Suprapubic skin (tissue), 4 donors: Measurements from ENCODE around the gene SLC25A4. TPM values are rescaled to one million over a fixed set of nuclear protein-coding genes. Genes with fewer than 3 reads are reported as not detected.
"Not testable (repeated sequence)": the region's sequence is repeated elsewhere in the genome, so short reads cannot be mapped to it uniquely, and the experiment has no call there.

Experiments
- DNase-seq, 2 donors: peaks; one replicate each; pipeline ENCODE4 v3.0.0-alpha.2; 2019; ENCODE audit warnings: low spot score in 2 of 2
- H3K27ac ChIP-seq: fragments of 200-600 bp; sonication (generic); one replicate; pipeline ENCODE4 v1.5.1; 2019
- H3K27me3 ChIP-seq: fragments of 200-600 bp; sonication (generic); one replicate; pipeline ENCODE4 v1.5.1; 2019
- H3K36me3 ChIP-seq: fragments of 200-600 bp; sonication (generic); one replicate; pipeline ENCODE4 v1.5.1; 2019
- H3K4me1 ChIP-seq: fragments of 200-600 bp; sonication (generic); one replicate; pipeline ENCODE4 v1.5.1; 2019
- H3K4me3 ChIP-seq: fragments of 200-600 bp; sonication (generic); one replicate; pipeline ENCODE4 v1.5.1; 2019; ENCODE audit warnings: mild to moderate bottlenecking
- H3K9me3 ChIP-seq: fragments of 200-600 bp; sonication (generic); one replicate; pipeline ENCODE4 v1.5.1; 2019
- EP300 ChIP-seq: sonication (generic); formaldehyde crosslinking; IDR thresholded peaks from one replicate; pipeline ENCODE4 v1.6.1; 2017; ENCODE audit warnings: antibody characterized with exemption
- POLR2A ChIP-seq, 2 donors: fragments of 450-650 bp; IDR thresholded peaks; one replicate each; pipeline ENCODE4 v1.6.1; 2017; ENCODE audit warnings: antibody characterized with exemption in 2 of 2, mild to moderate bottlenecking in 2 of 2, moderate library complexity in 2 of 2
- POLR2AphosphoS5 ChIP-seq, 3 donors: sonication (generic); formaldehyde crosslinking; IDR thresholded peaks; one replicate each; pipeline ENCODE4 v1.6.1; 2017; ENCODE audit warnings: antibody characterized with exemption in 3 of 3
- WGBS: methylation state at CpG from one replicate; pipeline ENCODE4 v1.1.5; 2018; 5-methylcytosine and 5-hydroxymethylcytosine counted together
- total RNA-seq, 4 donors: library from RNA; depleted of rRNA; stranded (reverse); fragments of >200 nt; gene quantifications; one replicate each; pipeline ENCODE4 v1.1.0, GENCODE V29; 2016
- TF ChIP-seq, protein P1 (sequence below), 2 donors: fragments of 200-600 bp in 1 of 2; fragments of 450-650 bp in 1 of 2; sonication (generic) in 1 of 2; IDR thresholded peaks; one replicate each; pipeline ENCODE4 v1.5.1; 2016 to 2019; ENCODE audit warnings: antibody characterized with exemption in 2 of 2, mild to moderate bottlenecking in 1 of 2, moderate library complexity in 1 of 2

Gene SLC25A4
- total RNA-seq, 4 donors from 2014 or later = 13.8 to 20.3 (median 16.2) TPM

GRCh38 chr4:185192059-185192458 lies 49.0 kb downstream of the SLC25A4 start:
- Histone ChIP-seq H3K4me1 (no peaks in the 10 kb centered on the region), H3K27me3 (no peaks in the 10 kb centered on the region), H3K4me3 (no peak overlapping the region), H3K27ac (no peak overlapping the region), H3K36me3 (peaks cover 13% of the 10 kb centered on the region), H3K9me3 (no peaks in the 10 kb centered on the region)
- WGBS = 83% methylated on average over 1 of the region's 1 CpG
- no peak for TF ChIP-seq POLR2A (IDR thresholded peaks at IDR 0.05)
- TF ChIP-seq POLR2AphosphoS5 (IDR thresholded peaks at IDR 0.05) = no peak
- TF ChIP-seq, protein P1, sequence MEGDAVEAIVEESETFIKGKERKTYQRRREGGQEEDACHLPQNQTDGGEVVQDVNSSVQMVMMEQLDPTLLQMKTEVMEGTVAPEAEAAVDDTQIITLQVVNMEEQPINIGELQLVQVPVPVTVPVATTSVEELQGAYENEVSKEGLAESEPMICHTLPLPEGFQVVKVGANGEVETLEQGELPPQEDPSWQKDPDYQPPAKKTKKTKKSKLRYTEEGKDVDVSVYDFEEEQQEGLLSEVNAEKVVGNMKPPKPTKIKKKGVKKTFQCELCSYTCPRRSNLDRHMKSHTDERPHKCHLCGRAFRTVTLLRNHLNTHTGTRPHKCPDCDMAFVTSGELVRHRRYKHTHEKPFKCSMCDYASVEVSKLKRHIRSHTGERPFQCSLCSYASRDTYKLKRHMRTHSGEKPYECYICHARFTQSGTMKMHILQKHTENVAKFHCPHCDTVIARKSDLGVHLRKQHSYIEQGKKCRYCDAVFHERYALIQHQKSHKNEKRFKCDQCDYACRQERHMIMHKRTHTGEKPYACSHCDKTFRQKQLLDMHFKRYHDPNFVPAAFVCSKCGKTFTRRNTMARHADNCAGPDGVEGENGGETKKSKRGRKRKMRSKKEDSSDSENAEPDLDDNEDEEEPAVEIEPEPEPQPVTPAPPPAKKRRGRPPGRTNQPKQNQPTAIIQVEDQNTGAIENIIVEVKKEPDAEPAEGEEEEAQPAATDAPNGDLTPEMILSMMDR (IDR thresholded peaks at IDR 0.05) = no peak
- TF ChIP-seq EP300 = no peak
- no peak for DNase-seq

GRCh38 chr4:185194924-185195888 lies 52.1 kb downstream of the SLC25A4 start:
- no peak for DNase-seq
- Histone ChIP-seq H3K9me3 (no peaks in the 10 kb centered on the region), H3K27ac (no peak overlapping the region), H3K4me1 (no peaks in the 10 kb centered on the region), H3K4me3 (no peak overlapping the region), H3K36me3 (peaks cover 6% of the 10 kb centered on the region), H3K27me3 (no peaks in the 10 kb centered on the region)
- TF ChIP-seq POLR2AphosphoS5 (IDR thresholded peaks at IDR 0.05) (no peak), EP300 (no peak), POLR2A (IDR thresholded peaks at IDR 0.05) (no peak)
- TF ChIP-seq, protein P1 (IDR thresholded peaks at IDR 0.05) = no peak
- 74% methylated on average over 9 of the region's 9 CpGs for WGBS

GRCh38 chr4:185196437-185196836 lies 53.4 kb downstream of the SLC25A4 start:
- no peaks in the 10 kb centered on the region for H3K9me3 ChIP-seq
- H3K27me3 ChIP-seq = no peaks in the 10 kb centered on the region
- TF ChIP-seq POLR2A (IDR thresholded peaks at IDR 0.05) (no peak), POLR2AphosphoS5 (IDR thresholded peaks at IDR 0.05) (no peak), EP300 (no peak)
- TF ChIP-seq, protein P1 (IDR thresholded peaks at IDR 0.05) = no peak
- WGBS = 90% methylated on average over 2 of the region's 2 CpGs
- DNase-seq = no peak
- H3K27ac ChIP-seq = no peak overlapping the region
- H3K36me3 ChIP-seq = no peaks in the 10 kb centered on the region
- H3K4me3 ChIP-seq = no peak overlapping the region
- no peaks in the 10 kb centered on the region for H3K4me1 ChIP-seq

- H3K4me3 ChIP-seq, H3K9me3 ChIP-seq, H3K36me3 ChIP-seq, H3K27ac ChIP-seq, DNase-seq, H3K27me3 ChIP-seq: not testable (repeated sequence)
- peaks cover 10% of the 10 kb centered on the region for H3K4me1 ChIP-seq
- WGBS = 99% methylated on average over 4 of the region's 4 CpGs
Observed at GRCh38 chr4:185198189-185198588, 55.1 kb downstream of the SLC25A4 start.

Other genes with a start within 250 kb of the SLC25A4 start
- gene HELT, start 124.8 kb upstream of the SLC25A4 start, total RNA-seq = 1 to 10 TPM in 3 of 4 donors, under 1 TPM in 1; 0.53 to 1.5 (median 1.2) TPM
- 10 to 100 TPM; 26.7 to 33.0 (median 30.9) TPM for gene CFAP97, start 60.7 kb downstream of the SLC25A4 start, total RNA-seq
- 10 to 100 TPM; 13.3 to 39.3 (median 15.3) TPM for gene SNX25, start 66.3 kb downstream of the SLC25A4 start, total RNA-seq